ENCODE data around the gene MRPL21. TPM values are rescaled to one million over a fixed set of nuclear protein-coding genes. Genes with fewer than 3 reads are reported as not detected.
A peak's percentile ranks its signal among the peaks of the same experiment; 100 is the strongest.

MRPL21 gene
- total RNA-seq, 4 donors from 2014 or later = 28.6 to 43.8 (median 35.0) TPM

DNA sequence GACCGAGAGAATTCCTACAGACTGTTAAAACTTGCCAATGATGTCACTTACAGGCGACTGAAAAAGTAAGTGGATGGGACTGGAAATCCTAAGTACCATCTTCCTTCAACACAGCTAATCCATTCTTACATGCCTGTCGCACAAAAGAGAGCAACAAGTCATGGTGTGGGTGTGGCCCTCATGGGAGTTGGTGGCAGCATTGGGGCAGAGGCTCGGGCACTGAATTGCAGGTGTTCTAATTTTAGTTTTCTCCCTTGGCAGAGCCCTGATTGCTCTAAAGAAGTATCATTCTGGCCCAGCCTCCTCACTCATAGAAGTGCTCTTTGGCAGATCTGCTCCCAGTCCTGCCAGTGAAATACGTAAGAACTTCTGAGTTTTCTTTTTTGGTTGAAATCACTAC, 4.6 kb upstream of the MRPL21 start:
- TF ChIP-seq, protein P1, sequence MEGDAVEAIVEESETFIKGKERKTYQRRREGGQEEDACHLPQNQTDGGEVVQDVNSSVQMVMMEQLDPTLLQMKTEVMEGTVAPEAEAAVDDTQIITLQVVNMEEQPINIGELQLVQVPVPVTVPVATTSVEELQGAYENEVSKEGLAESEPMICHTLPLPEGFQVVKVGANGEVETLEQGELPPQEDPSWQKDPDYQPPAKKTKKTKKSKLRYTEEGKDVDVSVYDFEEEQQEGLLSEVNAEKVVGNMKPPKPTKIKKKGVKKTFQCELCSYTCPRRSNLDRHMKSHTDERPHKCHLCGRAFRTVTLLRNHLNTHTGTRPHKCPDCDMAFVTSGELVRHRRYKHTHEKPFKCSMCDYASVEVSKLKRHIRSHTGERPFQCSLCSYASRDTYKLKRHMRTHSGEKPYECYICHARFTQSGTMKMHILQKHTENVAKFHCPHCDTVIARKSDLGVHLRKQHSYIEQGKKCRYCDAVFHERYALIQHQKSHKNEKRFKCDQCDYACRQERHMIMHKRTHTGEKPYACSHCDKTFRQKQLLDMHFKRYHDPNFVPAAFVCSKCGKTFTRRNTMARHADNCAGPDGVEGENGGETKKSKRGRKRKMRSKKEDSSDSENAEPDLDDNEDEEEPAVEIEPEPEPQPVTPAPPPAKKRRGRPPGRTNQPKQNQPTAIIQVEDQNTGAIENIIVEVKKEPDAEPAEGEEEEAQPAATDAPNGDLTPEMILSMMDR (IDR thresholded peaks at IDR 0.05) = no peak
- TF ChIP-seq POLR2A (IDR thresholded peaks at IDR 0.05) (no peak), EP300 (IDR thresholded peaks at IDR 0.05) (no peak), POLR2AphosphoS5 (IDR thresholded peaks at IDR 0.05) (no peak)
- Histone ChIP-seq H3K36me3 (peaks cover 57% of the 10 kb centered on the region), H3K27ac (no peak overlapping the region), H3K9me3 (no peaks in the 10 kb centered on the region), H3K4me1 (peaks cover 16% of the 10 kb centered on the region), H3K4me3 (no peak overlapping the region), H3K27me3 (no peaks in the 10 kb centered on the region)
- DNase-seq (ENCODE audit: low spot score in 2 of 2) = no peak
- 84% methylated on average over 5 of the region's 5 CpGs for WGBS

DNA sequence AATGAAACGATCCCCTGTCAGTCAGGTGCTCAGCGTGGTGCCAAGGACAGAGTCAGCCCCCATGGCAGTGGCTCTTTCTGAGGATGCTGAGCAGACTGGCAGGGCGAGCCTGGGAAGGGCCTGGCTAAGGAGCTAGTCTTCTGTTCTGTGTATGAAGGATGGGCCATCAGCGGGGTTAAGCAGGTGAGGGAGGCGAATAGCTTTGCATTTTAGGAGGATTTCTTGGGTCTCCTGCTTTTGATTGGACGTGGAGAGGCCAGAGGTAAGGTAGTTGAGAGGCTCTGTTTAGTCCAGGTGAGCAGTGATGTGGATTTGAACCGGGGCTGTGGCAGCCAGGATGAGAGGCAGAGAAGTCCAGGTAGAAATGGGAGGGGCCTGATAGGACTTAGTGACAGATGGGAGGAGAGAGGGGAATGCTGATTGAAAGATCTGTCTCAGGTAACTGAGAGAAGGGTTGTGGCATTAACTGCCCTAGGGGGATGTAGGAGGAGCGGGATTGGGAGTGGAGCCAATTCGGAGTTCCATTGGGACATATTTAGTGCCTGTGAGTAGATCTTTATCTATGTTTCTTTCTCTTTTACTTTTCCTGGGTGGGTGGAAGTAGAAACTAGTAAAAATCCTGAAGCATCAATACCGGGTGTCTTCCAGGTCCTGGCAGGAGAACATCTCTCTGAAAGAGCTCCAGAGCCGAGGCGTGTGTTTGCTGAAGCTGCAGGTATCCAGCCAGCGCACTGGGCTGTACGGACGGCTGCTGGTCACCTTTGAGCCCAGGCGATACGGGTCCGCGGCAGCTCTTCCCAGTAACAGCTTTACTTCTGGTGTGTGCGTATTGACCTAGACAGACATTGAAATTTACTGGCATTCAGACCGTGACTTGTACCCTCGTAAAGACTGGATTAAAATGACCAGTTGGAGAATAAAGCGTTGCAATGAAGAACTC, 2.1 kb upstream of the MRPL21 start:
- peaks cover 30% of the 10 kb centered on the region for H3K4me1 ChIP-seq
- no peaks in the 10 kb centered on the region for H3K27me3 ChIP-seq
- no peak for DNase-seq (ENCODE audit: low spot score in 2 of 2)
- no peak for TF ChIP-seq EP300 (IDR thresholded peaks at IDR 0.05)
- no peak for TF ChIP-seq POLR2AphosphoS5 (IDR thresholded peaks at IDR 0.05)
- TF ChIP-seq POLR2A (IDR thresholded peaks at IDR 0.05) = no peak
- TF ChIP-seq, protein P1 (IDR thresholded peaks at IDR 0.05) = no peak
- H3K9me3 ChIP-seq = no peaks in the 10 kb centered on the region
- 78% methylated on average over 23 of the region's 23 CpGs for WGBS
- no peak overlapping the region for H3K27ac ChIP-seq
- peaks cover 33% of the 10 kb centered on the region for H3K36me3 ChIP-seq
- peak overlapping the region; percentile 86 for H3K4me3 ChIP-seq

DNA sequence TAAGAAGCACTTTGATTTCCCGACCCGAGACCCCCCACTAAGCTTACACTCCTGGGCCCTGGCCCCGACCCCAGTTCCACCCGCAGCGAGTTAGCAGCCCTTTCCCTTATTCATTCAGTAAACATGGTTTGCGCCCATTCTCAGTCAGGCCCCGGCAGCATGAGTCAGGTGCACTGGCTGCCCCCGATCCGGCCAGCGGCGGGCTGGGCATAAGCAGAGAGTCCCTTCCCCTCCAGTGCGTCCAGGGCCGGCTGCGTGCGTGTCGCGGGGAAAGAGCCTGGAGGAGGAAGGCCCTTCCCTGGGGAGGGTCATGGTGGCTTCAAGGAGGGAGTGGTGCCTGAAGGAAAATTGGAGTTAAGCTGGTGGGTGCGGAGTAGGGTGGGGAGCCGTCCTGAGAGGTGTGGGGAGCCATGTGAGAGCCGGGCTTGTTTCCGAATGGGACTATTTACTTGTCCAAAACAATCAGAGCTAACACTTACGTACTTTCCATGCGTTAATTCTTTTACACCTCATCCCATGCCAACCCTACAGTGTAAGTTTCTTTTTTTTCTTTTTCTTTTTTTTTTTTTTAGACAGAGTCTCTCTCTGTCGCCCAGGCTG, 716 bp upstream of the MRPL21 start:
- Histone ChIP-seq H3K27ac (peak overlapping the region; percentile 72), H3K27me3 (no peaks in the 10 kb centered on the region), H3K4me3 (peak overlapping the region; percentile 86), H3K36me3 (peaks cover 28% of the 10 kb centered on the region), H3K4me1 (peaks cover 30% of the 10 kb centered on the region), H3K9me3 (no peaks in the 10 kb centered on the region)
- no peak for DNase-seq (ENCODE audit: low spot score in 2 of 2)
- TF ChIP-seq EP300 (IDR thresholded peaks at IDR 0.05) (no peak), POLR2A (IDR thresholded peaks at IDR 0.05) (no peak), POLR2AphosphoS5 (IDR thresholded peaks at IDR 0.05) (no peak)
- TF ChIP-seq, protein P1 (IDR thresholded peaks at IDR 0.05) = no peak
- WGBS = 2% methylated on average over 9 of the region's 24 CpGs

DNA sequence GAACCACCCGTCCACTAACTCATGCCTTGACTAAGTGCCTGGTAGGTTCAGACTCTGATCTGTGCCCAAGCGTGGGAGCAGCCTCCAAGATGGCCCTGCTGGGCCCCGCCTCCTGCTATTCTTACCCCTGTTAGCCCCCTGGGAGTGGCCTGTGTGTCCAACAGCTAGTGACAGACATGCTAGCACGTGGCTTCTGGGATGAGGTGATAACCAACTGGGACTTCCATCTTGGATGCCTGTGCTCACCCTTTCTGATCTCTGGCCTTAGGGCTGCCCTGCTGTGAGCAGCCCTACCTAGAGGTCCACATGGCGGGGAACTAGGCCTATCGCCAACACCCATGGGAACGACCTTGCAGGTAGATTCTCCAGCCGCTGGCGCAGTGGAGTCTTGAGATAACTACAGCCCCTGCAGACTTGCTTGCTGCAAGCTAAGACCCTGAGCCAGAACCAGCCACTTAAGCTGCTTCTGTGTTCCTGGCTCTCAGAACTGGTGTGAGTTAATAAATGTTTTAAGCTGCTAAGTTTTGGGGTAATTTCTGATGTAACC, 2.7 kb downstream of the MRPL21 start:
- Histone ChIP-seq H3K36me3 (peaks cover 37% of the 10 kb centered on the region), H3K4me1 (peaks cover 30% of the 10 kb centered on the region), H3K27ac (no peak overlapping the region), H3K9me3 (no peaks in the 10 kb centered on the region), H3K27me3 (no peaks in the 10 kb centered on the region), H3K4me3 (no peak overlapping the region)
- TF ChIP-seq POLR2AphosphoS5 (IDR thresholded peaks at IDR 0.05) = no peak
- no peak for TF ChIP-seq POLR2A (IDR thresholded peaks at IDR 0.05)
- DNase-seq (ENCODE audit: low spot score in 2 of 2) = no peak
- 85% methylated on average over 9 of the region's 9 CpGs for WGBS

DNA sequence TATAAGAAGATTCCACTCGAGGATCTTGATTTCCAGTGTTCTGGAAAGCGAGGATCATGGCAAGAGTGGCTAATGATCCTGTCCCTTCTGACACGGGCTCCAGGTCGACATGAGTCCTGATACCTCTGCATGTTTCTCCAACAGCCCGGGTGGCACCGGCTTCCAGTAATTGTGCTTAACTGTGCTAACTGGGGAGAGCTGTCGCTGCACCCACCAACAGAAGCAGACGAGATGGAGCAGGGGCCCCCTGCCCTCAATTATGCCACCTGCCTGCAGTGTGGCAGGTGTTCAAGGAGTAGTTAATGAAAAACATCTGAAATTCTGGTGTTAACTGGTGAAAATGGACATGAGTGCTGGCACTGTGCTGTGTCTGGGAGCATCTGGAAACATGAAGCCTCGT, 6.2 kb downstream of the MRPL21 start:
- H3K4me3 ChIP-seq = no peak overlapping the region
- 94% methylated on average over 7 of the region's 9 CpGs for WGBS
- peaks cover 8% of the 10 kb centered on the region for H3K4me1 ChIP-seq
- H3K27me3 ChIP-seq = no peaks in the 10 kb centered on the region
- H3K9me3 ChIP-seq = no peaks in the 10 kb centered on the region
- H3K27ac ChIP-seq = no peak overlapping the region
- no peak for DNase-seq (ENCODE audit: low spot score in 2 of 2)
- H3K36me3 ChIP-seq = peaks cover 71% of the 10 kb centered on the region
- TF ChIP-seq POLR2AphosphoS5 (IDR thresholded peaks at IDR 0.05) (no peak), POLR2A (IDR thresholded peaks at IDR 0.05) (no peak), EP300 (IDR thresholded peaks at IDR 0.05) (no peak)
- TF ChIP-seq, protein P1 (IDR thresholded peaks at IDR 0.05) = no peak
